ENCODE results near the gene SIM1.

The SIM1 gene

DNA sequence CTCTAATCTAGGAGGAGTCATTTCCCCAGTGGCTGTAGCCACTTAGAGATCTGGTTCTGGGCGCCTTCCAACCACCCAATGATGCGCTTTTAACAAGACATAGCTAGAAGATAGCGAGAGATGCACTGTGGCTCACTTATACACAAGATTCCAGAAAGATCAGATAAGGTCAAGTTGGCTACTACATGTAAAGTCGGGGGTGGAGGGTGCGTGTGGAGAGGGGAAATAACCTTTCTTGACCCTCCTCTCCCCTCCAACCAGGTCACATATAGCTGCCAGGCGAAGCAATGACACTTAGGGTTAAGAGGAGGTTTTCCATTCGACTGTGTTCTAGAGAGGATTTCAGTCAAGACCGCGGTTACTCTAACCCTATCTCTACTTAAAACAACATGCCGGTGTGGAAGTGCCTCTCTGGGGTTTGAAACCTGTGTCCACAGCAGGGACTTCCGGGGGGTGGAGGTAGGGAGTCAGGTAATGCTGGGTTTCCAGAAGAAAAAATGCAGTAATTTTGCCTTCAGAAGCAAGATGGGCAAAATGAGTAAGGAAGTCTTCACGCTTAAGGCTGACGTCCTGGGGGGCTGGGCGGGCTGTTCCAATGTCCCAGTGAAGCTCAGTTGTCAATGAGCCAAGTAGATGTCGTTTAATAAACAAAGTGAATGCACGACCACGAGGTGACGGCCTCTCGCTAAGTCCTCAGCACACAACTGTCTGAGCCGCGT, 1.8 kb upstream of the SIM1 start:
- in situ Hi-C loops (cut with MboI; ENCODE audit: low pct_unique_long_range_greater_than_20kb, low sequenced_read_pairs, unreplicated experiment) = loop anchor here (25.0 kb wide), 1 partner anchor 1629 kb away; the partner anchor contains the start of gene POU3F2
- no peak for TF ChIP-seq CTCF (IDR thresholded peaks at IDR 0.05; ENCODE audit: extremely low read depth, insufficient read depth, missing control alignments)
- no peak for DNase-seq (ENCODE audit: low spot score)

DNA sequence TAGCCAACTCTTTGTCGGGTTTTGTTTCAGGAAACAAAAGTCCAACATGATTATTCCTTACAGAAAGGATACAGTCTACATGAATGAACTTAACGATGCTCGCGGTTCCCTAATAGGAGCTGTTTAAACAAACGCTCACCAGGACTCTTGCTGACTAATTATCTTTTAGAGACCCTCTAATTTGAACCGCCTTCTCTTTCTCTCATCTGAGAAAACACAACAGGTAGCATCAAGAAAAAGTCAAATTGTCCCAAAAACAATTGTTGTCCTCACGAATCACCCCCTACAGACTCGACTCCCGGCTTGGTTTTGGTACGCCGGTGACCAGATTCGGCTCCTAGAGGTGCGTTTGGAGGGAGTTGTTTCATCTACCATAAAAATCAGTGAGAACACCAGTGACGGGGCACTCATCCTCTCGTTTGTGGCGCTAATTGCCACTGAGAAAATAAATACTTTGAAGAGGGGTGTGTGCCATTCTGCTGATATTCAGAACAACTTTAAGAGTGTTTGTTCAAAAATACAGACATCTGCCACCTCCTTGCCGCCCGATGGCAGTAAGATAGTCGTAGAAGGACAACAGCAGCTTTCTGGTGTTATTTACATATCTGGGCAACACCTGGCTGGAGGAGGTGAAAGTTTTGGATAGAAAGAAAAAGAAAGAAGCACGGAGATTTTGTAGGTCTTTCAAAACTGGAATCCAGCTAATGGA, 1.1 kb upstream of the SIM1 start:
- TF ChIP-seq CTCF (IDR thresholded peaks at IDR 0.05; ENCODE audit: extremely low read depth, insufficient read depth, missing control alignments) = no peak
- no peak for DNase-seq (ENCODE audit: low spot score)
- in situ Hi-C loops (cut with MboI; ENCODE audit: low pct_unique_long_range_greater_than_20kb, low sequenced_read_pairs, unreplicated experiment) = loop anchor here (25.0 kb wide), 1 partner anchor 1629 kb away; the partner anchor contains the start of gene POU3F2

DNA sequence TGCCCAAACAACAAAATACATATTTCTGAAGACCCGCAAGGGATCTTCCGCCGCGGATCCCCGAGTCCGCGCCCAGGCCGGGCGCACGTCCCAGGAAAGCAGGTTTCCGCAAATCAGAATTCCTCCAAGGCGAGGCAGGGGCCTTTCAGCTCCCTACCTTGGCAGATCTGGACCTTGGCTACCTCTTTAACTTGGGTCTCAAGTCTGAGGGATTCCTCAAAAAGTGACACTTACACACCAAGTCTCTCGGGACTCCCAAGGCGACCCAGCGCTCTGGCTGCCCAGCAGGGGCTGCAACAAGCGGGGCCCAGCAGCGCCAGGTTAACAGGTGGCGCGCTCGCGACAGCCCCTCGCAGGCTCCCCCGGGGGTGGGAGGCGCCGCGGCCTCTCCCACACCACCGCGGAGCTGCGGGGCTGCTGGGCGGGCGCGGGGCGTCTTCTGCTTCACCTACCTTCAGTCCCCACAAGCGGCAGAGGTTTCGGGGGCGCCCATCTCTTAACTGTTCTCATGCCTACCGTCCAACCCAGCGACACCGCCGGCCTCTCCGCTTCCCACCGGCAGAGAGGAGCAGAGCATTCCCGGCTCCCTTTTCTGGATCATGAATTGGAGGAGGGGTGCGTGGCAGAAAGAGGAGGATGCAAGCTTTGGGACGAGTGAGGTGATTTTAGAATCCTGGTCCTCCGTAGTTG, 414 bp downstream of the SIM1 start:
- no peak for DNase-seq (ENCODE audit: low spot score)
- in situ Hi-C loops (cut with MboI; ENCODE audit: low pct_unique_long_range_greater_than_20kb, low sequenced_read_pairs, unreplicated experiment) = loop anchor here (25.0 kb wide), 1 partner anchor 1627 kb away; the partner anchor contains the start of gene POU3F2
- no peak for TF ChIP-seq CTCF (IDR thresholded peaks at IDR 0.05; ENCODE audit: extremely low read depth, insufficient read depth, missing control alignments)

GRCh38 chr6:100463630-100464161, 1.0 kb downstream of the SIM1 start:
- in situ Hi-C loops (cut with MboI; ENCODE audit: low pct_unique_long_range_greater_than_20kb, low sequenced_read_pairs, unreplicated experiment) = loop anchor here (25.0 kb wide), 1 partner anchor 1626 kb away; the partner anchor contains the start of gene POU3F2
- TF ChIP-seq CTCF (IDR thresholded peaks at IDR 0.05; ENCODE audit: extremely low read depth, insufficient read depth, missing control alignments) = no peak
- DNase-seq (ENCODE audit: low spot score) = no peak

GRCh38 chr6:100462706-100463629, 1.8 kb downstream of the SIM1 start:
- no peak for TF ChIP-seq CTCF (IDR thresholded peaks at IDR 0.05; ENCODE audit: extremely low read depth, insufficient read depth, missing control alignments)
- in situ Hi-C loops (cut with MboI; ENCODE audit: low pct_unique_long_range_greater_than_20kb, low sequenced_read_pairs, unreplicated experiment) = loop anchor here (25.0 kb wide), 1 partner anchor 1626 kb away; the partner anchor contains the start of gene POU3F2
- DNase-seq (ENCODE audit: low spot score) = no peak

All from GM13977 (cell line).